Memory B cell (primary cell): ENCODE results near the gene KCND2.

ENCODE experiments used
- ATAC-seq: fragments of 150-1000 bp; cut with Tn5 transposase; 2 replicates; pipeline ENCODE4 v1.10.0; 2021; ENCODE audit warnings: low read depth, mild to moderate bottlenecking, moderate library complexity
- DNase-seq, 2 donors: peaks; one replicate each; pipeline ENCODE4 v3.0.0; 2022; ENCODE audit warnings: low spot score in 2 of 2
- H3K27ac Mint-ChIP-seq: one replicate; pipeline ENCODE4 v1.8.0; 2022; ENCODE audit warnings: mild to moderate bottlenecking, moderate library complexity, mixed read lengths
- H3K27me3 Mint-ChIP-seq: one replicate; pipeline ENCODE4 v1.8.0; 2022; ENCODE audit warnings: mixed read lengths
- H3K36me3 Mint-ChIP-seq: one replicate; pipeline ENCODE4 v1.8.0; 2022; ENCODE audit warnings: mild to moderate bottlenecking, mixed read lengths
- H3K4me1 Mint-ChIP-seq: one replicate; pipeline ENCODE4 v1.8.0; 2022; ENCODE audit warnings: mixed read lengths
- H3K4me3 Mint-ChIP-seq: one replicate; pipeline ENCODE4 v1.8.0; 2022; ENCODE audit warnings: mild to moderate bottlenecking, moderate library complexity, mixed read lengths
- H3K9me3 Mint-ChIP-seq: one replicate; pipeline ENCODE4 v1.8.0; 2022; ENCODE audit warnings: mixed read lengths

Gene KCND2

GRCh38 chr7:120460949-120461348 lies 188.0 kb downstream of the KCND2 start:
- Mint-ChIP-seq H3K4me3 (no peak overlapping the region), H3K9me3 (peaks cover 8% of the 10 kb centered on the region), H3K27me3 (no peaks in the 10 kb centered on the region), H3K4me1 (no peaks in the 10 kb centered on the region), H3K36me3 (no peaks in the 10 kb centered on the region), H3K27ac (no peak overlapping the region)
- ATAC-seq (no peak), DNase-seq (no peak)

GRCh38 chr7:120462991-120463390 lies 190.0 kb downstream of the KCND2 start:
- H3K4me1 Mint-ChIP-seq = no peaks in the 10 kb centered on the region
- H3K36me3 Mint-ChIP-seq = no peaks in the 10 kb centered on the region
- no peak for DNase-seq
- no peak for ATAC-seq
- no peak overlapping the region for H3K4me3 Mint-ChIP-seq
- no peak overlapping the region for H3K27ac Mint-ChIP-seq
- H3K9me3 Mint-ChIP-seq = peaks cover 7% of the 10 kb centered on the region
- H3K27me3 Mint-ChIP-seq = no peaks in the 10 kb centered on the region

- ATAC-seq (no peak), DNase-seq (no peak)
- no peak overlapping the region for H3K4me3 Mint-ChIP-seq
- H3K4me1 Mint-ChIP-seq = no peaks in the 10 kb centered on the region
- no peak overlapping the region for H3K27ac Mint-ChIP-seq
- peaks cover 5% of the 10 kb centered on the region for H3K9me3 Mint-ChIP-seq
- no peaks in the 10 kb centered on the region for H3K36me3 Mint-ChIP-seq
- no peaks in the 10 kb centered on the region for H3K27me3 Mint-ChIP-seq
Measured at GRCh38 chr7:120464104-120464503, 191.1 kb downstream of the KCND2 start.

- no peak for DNase-seq
- no peak for ATAC-seq
- no peaks in the 10 kb centered on the region for H3K4me1 Mint-ChIP-seq
- no peaks in the 10 kb centered on the region for H3K36me3 Mint-ChIP-seq
- H3K27ac Mint-ChIP-seq = no peak overlapping the region
- no peaks in the 10 kb centered on the region for H3K27me3 Mint-ChIP-seq
- H3K4me3 Mint-ChIP-seq = no peak overlapping the region
- H3K9me3 Mint-ChIP-seq = peaks cover 6% of the 10 kb centered on the region
Measured at GRCh38 chr7:120467676-120468075, 194.7 kb downstream of the KCND2 start.

- Mint-ChIP-seq H3K4me1 (no peaks in the 10 kb centered on the region), H3K27me3 (no peaks in the 10 kb centered on the region), H3K36me3 (no peaks in the 10 kb centered on the region), H3K9me3 (peaks cover 7% of the 10 kb centered on the region), H3K4me3 (no peak overlapping the region), H3K27ac (no peak overlapping the region)
- no peak for DNase-seq
- ATAC-seq = no peak
Measured at GRCh38 chr7:120468611-120469010, 195.6 kb downstream of the KCND2 start.

- H3K4me3 Mint-ChIP-seq = no peak overlapping the region
- H3K9me3 Mint-ChIP-seq = peaks cover 3% of the 10 kb centered on the region
- H3K27ac Mint-ChIP-seq = no peak overlapping the region
- H3K4me1 Mint-ChIP-seq = no peaks in the 10 kb centered on the region
- DNase-seq (no peak), ATAC-seq (no peak)
- H3K27me3 Mint-ChIP-seq = no peaks in the 10 kb centered on the region
- H3K36me3 Mint-ChIP-seq = no peaks in the 10 kb centered on the region
Measured at GRCh38 chr7:120472892-120473291, 199.9 kb downstream of the KCND2 start.

GRCh38 chr7:120473352-120473751 lies 200.4 kb downstream of the KCND2 start:
- no peak overlapping the region for H3K4me3 Mint-ChIP-seq
- no peaks in the 10 kb centered on the region for H3K27me3 Mint-ChIP-seq
- H3K4me1 Mint-ChIP-seq = no peaks in the 10 kb centered on the region
- peaks cover 3% of the 10 kb centered on the region for H3K9me3 Mint-ChIP-seq
- H3K36me3 Mint-ChIP-seq = no peaks in the 10 kb centered on the region
- H3K27ac Mint-ChIP-seq = no peak overlapping the region
- DNase-seq = no peak
- ATAC-seq = no peak

GRCh38 chr7:120475994-120476393 lies 203.0 kb downstream of the KCND2 start:
- no peaks in the 10 kb centered on the region for H3K4me1 Mint-ChIP-seq

GRCh38 chr7:120480472-120480871 lies 207.5 kb downstream of the KCND2 start:
- Mint-ChIP-seq H3K27me3 (no peaks in the 10 kb centered on the region), H3K9me3 (peaks cover 6% of the 10 kb centered on the region), H3K36me3 (no peaks in the 10 kb centered on the region), H3K27ac (no peak overlapping the region), H3K4me1 (no peaks in the 10 kb centered on the region), H3K4me3 (no peak overlapping the region)
- no peak for DNase-seq
- no peak for ATAC-seq

More at GRCh38 chr7:120475994-120476393, 203.0 kb downstream of the KCND2 start:
- H3K9me3 Mint-ChIP-seq = peaks cover 3% of the 10 kb centered on the region
- ATAC-seq (no peak), DNase-seq (no peak)
- no peak overlapping the region for H3K27ac Mint-ChIP-seq
- H3K36me3 Mint-ChIP-seq = no peaks in the 10 kb centered on the region
- H3K4me3 Mint-ChIP-seq = no peak overlapping the region
- no peaks in the 10 kb centered on the region for H3K27me3 Mint-ChIP-seq

GRCh38 chr7:120480930-120481329 lies 208.0 kb downstream of the KCND2 start:
- Mint-ChIP-seq H3K9me3 (peaks cover 6% of the 10 kb centered on the region), H3K27me3 (no peaks in the 10 kb centered on the region), H3K27ac (no peak overlapping the region), H3K36me3 (no peaks in the 10 kb centered on the region), H3K4me3 (no peak overlapping the region), H3K4me1 (no peaks in the 10 kb centered on the region)
- ATAC-seq (no peak), DNase-seq (no peak)

- no peak for ATAC-seq
- no peak overlapping the region for H3K4me3 Mint-ChIP-seq
- no peaks in the 10 kb centered on the region for H3K4me1 Mint-ChIP-seq
- H3K27ac Mint-ChIP-seq = no peak overlapping the region
- no peaks in the 10 kb centered on the region for H3K27me3 Mint-ChIP-seq
- DNase-seq = no peak
- peaks cover 6% of the 10 kb centered on the region for H3K9me3 Mint-ChIP-seq
- H3K36me3 Mint-ChIP-seq = no peaks in the 10 kb centered on the region
Measured at GRCh38 chr7:120486164-120486563, 213.2 kb downstream of the KCND2 start.

GRCh38 chr7:120502132-120502531 lies 229.2 kb downstream of the KCND2 start:
- Mint-ChIP-seq H3K27me3 (no peaks in the 10 kb centered on the region), H3K4me3 (no peak overlapping the region), H3K36me3 (no peaks in the 10 kb centered on the region), H3K4me1 (no peaks in the 10 kb centered on the region), H3K27ac (no peak overlapping the region), H3K9me3 (no peaks in the 10 kb centered on the region)
- no peak for DNase-seq
- no peak for ATAC-seq

- Mint-ChIP-seq H3K36me3 (no peaks in the 10 kb centered on the region), H3K27me3 (no peaks in the 10 kb centered on the region), H3K4me1 (no peaks in the 10 kb centered on the region), H3K9me3 (no peaks in the 10 kb centered on the region), H3K4me3 (no peak overlapping the region), H3K27ac (no peak overlapping the region)
- ATAC-seq (no peak), DNase-seq (no peak)
Measured at GRCh38 chr7:120502825-120503224, 229.8 kb downstream of the KCND2 start.

GRCh38 chr7:120504386-120504785 lies 231.4 kb downstream of the KCND2 start:
- Mint-ChIP-seq H3K4me3 (no peak overlapping the region), H3K27me3 (no peaks in the 10 kb centered on the region), H3K27ac (no peak overlapping the region), H3K4me1 (no peaks in the 10 kb centered on the region), H3K36me3 (no peaks in the 10 kb centered on the region), H3K9me3 (no peaks in the 10 kb centered on the region)
- DNase-seq (no peak), ATAC-seq (no peak)

- no peak for ATAC-seq
- H3K4me1 Mint-ChIP-seq = no peaks in the 10 kb centered on the region
Measured at GRCh38 chr7:120505770-120506169, 232.8 kb downstream of the KCND2 start.

More at GRCh38 chr7:120505770-120506169, 232.8 kb downstream of the KCND2 start:
- no peaks in the 10 kb centered on the region for H3K27me3 Mint-ChIP-seq
- no peaks in the 10 kb centered on the region for H3K36me3 Mint-ChIP-seq
- no peak overlapping the region for H3K27ac Mint-ChIP-seq
- H3K4me3 Mint-ChIP-seq = no peak overlapping the region
- H3K9me3 Mint-ChIP-seq = no peaks in the 10 kb centered on the region
- DNase-seq = no peak
